Karpas-422 (cell line): ENCODE measurements around the gene EDN1. TPM values are rescaled to one million over a fixed set of nuclear protein-coding genes. Genes with fewer than 3 reads are reported as not detected.

Experiments used
- DNase-seq: peaks from one replicate; pipeline ENCODE4 v3.0.0-alpha.2; 2015
- H2AFZ ChIP-seq: fragments of 200-600 bp; sonication (generic); 2 replicates; pipeline ENCODE4 v1.6.1; 2014; ENCODE audit warnings: antibody characterized with exemption, low read length, mixed read lengths
- H3K27ac ChIP-seq: fragments of 200-600 bp; sonication (generic); 2 replicates; pipeline ENCODE4 v1.5.1; 2014; ENCODE audit warnings: mild to moderate bottlenecking, low read length, moderate library complexity
- H3K27me3 ChIP-seq: fragments of 200-600 bp; sonication (generic); 2 replicates; pipeline ENCODE4 v1.6.1; 2014; ENCODE audit warnings: low read length, mixed read lengths
- H3K36me3 ChIP-seq: fragments of 200-600 bp; sonication (generic); 2 replicates; pipeline ENCODE4 v1.6.1; 2014; ENCODE audit warnings: low read length, mixed read lengths; ENCODE audit not compliant: insufficient read depth
- H3K4me1 ChIP-seq: fragments of 200-600 bp; sonication (generic); 2 replicates; pipeline ENCODE4 v1.6.1; 2014; ENCODE audit warnings: mild to moderate bottlenecking, low read length, mixed read lengths
- H3K4me2 ChIP-seq: fragments of 200-600 bp; sonication (generic); 2 replicates; pipeline ENCODE4 v1.6.1; 2014; ENCODE audit warnings: low read length, low read depth, mild to moderate bottlenecking; ENCODE audit not compliant: poor library complexity, severe bottlenecking
- H3K4me3 ChIP-seq: fragments of 200-600 bp; sonication (generic); 2 replicates; pipeline ENCODE4 v1.5.1; 2014; ENCODE audit warnings: mild to moderate bottlenecking, antibody characterized with exemption, low read length, mixed read lengths
- H3K79me2 ChIP-seq: fragments of 200-600 bp; sonication (generic); 2 replicates; pipeline ENCODE4 v1.6.1; 2014; ENCODE audit warnings: mild to moderate bottlenecking, low read length, mixed read lengths
- H3K9ac ChIP-seq: fragments of 200-600 bp; sonication (generic); 2 replicates; pipeline ENCODE4 v1.6.0; 2014; ENCODE audit warnings: low read length
- H3K9me2 ChIP-seq: fragments of 200-600 bp; sonication (generic), shearing (Covaris generic); replicated peaks from 2 replicates; pipeline ENCODE4 v1.6.0; 2014; ENCODE audit warnings: mild to moderate bottlenecking, low read length, moderate library complexity; ENCODE audit not compliant: insufficient read depth
- H3K9me3 ChIP-seq: fragments of 300-700, 200-600 bp; sonication (generic); 2 replicates; pipeline ENCODE4 v1.6.1; 2014; ENCODE audit warnings: low read length, mixed read lengths
- H4K20me1 ChIP-seq: fragments of 200-600 bp; sonication (generic); 2 replicates; pipeline ENCODE4 v1.6.1; 2014; ENCODE audit warnings: mild to moderate bottlenecking, antibody characterized with exemption, low read length, low read depth; ENCODE audit not compliant: insufficient read depth
- total RNA-seq: library from RNA; depleted of rRNA; stranded (reverse); fragments of >200 nt; shearing (Covaris generic); gene quantifications from 2 replicates; pipeline ENCODE4 v1.2.3, GENCODE V29; 2014; ENCODE audit warnings: low replicate concordance; rRNA removed

Gene EDN1
- 0.18 and 0.34 TPM in 2 replicates for total RNA-seq

GRCh38 chr6:12289933-12290820, at the start of gene EDN1:
Gene EDN1 (plus strand): TSS chr6:12290361. CDS start chr6:12290630, 269 bp downstream.
- peak; percentile 62 for DNase-seq
- peak within 1 kb of the TSS; percentile 22; the same call in 1 of the 2 replicates for H2AFZ ChIP-seq
- no peaks in the 10 kb centered on the region for H4K20me1 ChIP-seq
- no peaks in the 10 kb centered on the region for H3K79me2 ChIP-seq
- H3K9me2 ChIP-seq: no peaks in the 10 kb centered on the region
- no peaks in the 10 kb centered on the region for H3K36me3 ChIP-seq
- no peak within 1 kb of the TSS for H3K27ac ChIP-seq
- H3K4me3 ChIP-seq: peak within 1 kb of the TSS; percentile 11; the same call in 1 of the 2 replicates
- H3K4me2 ChIP-seq: peak within 1 kb of the TSS; percentile 37
- H3K4me1 ChIP-seq: peaks cover 13% of the 10 kb centered on the region
- H3K27me3 ChIP-seq: no peaks in the 10 kb centered on the region
- H3K9ac ChIP-seq: no peak within 1 kb of the TSS
- no peaks in the 10 kb centered on the region for H3K9me3 ChIP-seq

GRCh38 chr6:12241493-12242175, 48.5 kb upstream of the EDN1 start:
- H3K27me3 ChIP-seq: no peaks in the 10 kb centered on the region
- no peak overlapping the region for H3K27ac ChIP-seq
- no peaks in the 10 kb centered on the region for H3K36me3 ChIP-seq
- no peaks in the 10 kb centered on the region for H3K79me2 ChIP-seq
- H4K20me1 ChIP-seq: no peaks in the 10 kb centered on the region
- no peaks in the 10 kb centered on the region for H3K9me3 ChIP-seq
- no peaks in the 10 kb centered on the region for H3K9me2 ChIP-seq
- no peak overlapping the region for H3K9ac ChIP-seq
- H3K4me2 ChIP-seq: no peak overlapping the region
- H3K4me1 ChIP-seq: no peaks in the 10 kb centered on the region
- no peak for DNase-seq
- H2AFZ ChIP-seq: no peak overlapping the region
- no peak overlapping the region for H3K4me3 ChIP-seq

GRCh38 chr6:12243169-12243568, 47.0 kb upstream of the EDN1 start:
- H3K27me3 ChIP-seq: no peaks in the 10 kb centered on the region
- H3K79me2 ChIP-seq: no peaks in the 10 kb centered on the region
- H3K4me1 ChIP-seq: no peaks in the 10 kb centered on the region
- no peak overlapping the region for H3K9ac ChIP-seq
- no peaks in the 10 kb centered on the region for H3K36me3 ChIP-seq
- H3K9me3 ChIP-seq: no peaks in the 10 kb centered on the region
- no peak overlapping the region for H3K4me3 ChIP-seq
- no peak for DNase-seq
- no peak overlapping the region for H3K4me2 ChIP-seq
- H3K9me2 ChIP-seq: no peaks in the 10 kb centered on the region
- H2AFZ ChIP-seq: no peak overlapping the region
- no peaks in the 10 kb centered on the region for H4K20me1 ChIP-seq
- H3K27ac ChIP-seq: no peak overlapping the region

- H4K20me1 ChIP-seq: no peaks in the 10 kb centered on the region
- no peaks in the 10 kb centered on the region for H3K4me1 ChIP-seq
- H3K4me3 ChIP-seq: no peak overlapping the region
- no peaks in the 10 kb centered on the region for H3K27me3 ChIP-seq
- no peak overlapping the region for H3K4me2 ChIP-seq
- H3K9ac ChIP-seq: no peak overlapping the region
- no peaks in the 10 kb centered on the region for H3K9me3 ChIP-seq
- no peaks in the 10 kb centered on the region for H3K79me2 ChIP-seq
- no peak overlapping the region for H3K27ac ChIP-seq
- no peaks in the 10 kb centered on the region for H3K36me3 ChIP-seq
- no peak overlapping the region for H2AFZ ChIP-seq
- H3K9me2 ChIP-seq: no peaks in the 10 kb centered on the region
- DNase-seq: no peak
Observed at GRCh38 chr6:12245360-12245759, 44.8 kb upstream of the EDN1 start.

- no peak for DNase-seq
- Histone ChIP-seq H2AFZ (no peak overlapping the region), H3K4me1 (no peaks in the 10 kb centered on the region), H3K27me3 (no peaks in the 10 kb centered on the region), H3K9ac (no peak overlapping the region), H3K9me3 (no peaks in the 10 kb centered on the region), H3K79me2 (no peaks in the 10 kb centered on the region), H3K36me3 (no peaks in the 10 kb centered on the region), H3K9me2 (no peaks in the 10 kb centered on the region), H3K4me3 (no peak overlapping the region), H4K20me1 (no peaks in the 10 kb centered on the region), H3K27ac (no peak overlapping the region), H3K4me2 (no peak overlapping the region)
Observed at GRCh38 chr6:12245763-12246718, 44.1 kb upstream of the EDN1 start.

GRCh38 chr6:12246900-12247299, 43.3 kb upstream of the EDN1 start:
- H3K9ac ChIP-seq: no peak overlapping the region
- H3K9me3 ChIP-seq: no peaks in the 10 kb centered on the region
- H3K79me2 ChIP-seq: no peaks in the 10 kb centered on the region
- no peaks in the 10 kb centered on the region for H4K20me1 ChIP-seq
- H3K4me2 ChIP-seq: no peak overlapping the region
- DNase-seq: no peak
- no peak overlapping the region for H2AFZ ChIP-seq
- H3K4me3 ChIP-seq: no peak overlapping the region
- H3K27ac ChIP-seq: no peak overlapping the region
- no peaks in the 10 kb centered on the region for H3K4me1 ChIP-seq
- no peaks in the 10 kb centered on the region for H3K9me2 ChIP-seq
- H3K36me3 ChIP-seq: no peaks in the 10 kb centered on the region
- no peaks in the 10 kb centered on the region for H3K27me3 ChIP-seq

- Histone ChIP-seq H3K9me2 (no peaks in the 10 kb centered on the region), H3K79me2 (no peaks in the 10 kb centered on the region), H3K36me3 (no peaks in the 10 kb centered on the region), H3K4me2 (no peak overlapping the region), H3K4me3 (no peak overlapping the region), H3K9me3 (no peaks in the 10 kb centered on the region), H2AFZ (no peak overlapping the region), H3K9ac (no peak overlapping the region), H3K27me3 (no peaks in the 10 kb centered on the region), H3K27ac (no peak overlapping the region), H4K20me1 (no peaks in the 10 kb centered on the region), H3K4me1 (no peaks in the 10 kb centered on the region)
- no peak for DNase-seq
Observed at GRCh38 chr6:12249541-12250382, 40.4 kb upstream of the EDN1 start.
